Measurements from ENCODE around the gene TESK1. TPM values are rescaled to one million over a fixed set of nuclear protein-coding genes. Genes with fewer than 3 reads are reported as not detected.
A peak's percentile ranks its signal among the peaks of the same experiment; 100 is the strongest.
"Not testable (repeated sequence)": the region's sequence is repeated elsewhere in the genome, so short reads cannot be mapped to it uniquely, and the experiment has no call there.

Gene TESK1
- total and polyA plus RNA-seq, 2 experiments from 2014 or later, result 6.8 to 10.7 TPM

GRCh38 chr9:35641478-35641877 lies 36.4 kb downstream of the TESK1 start:
- not testable (repeated sequence) for H2AFZ ChIP-seq; H4K20me1 ChIP-seq (replicated peaks; ENCODE audit: insufficient read depth); ATAC-seq; H3K36me3 Mint-ChIP-seq (ENCODE audit: low read depth); H3K4me2 ChIP-seq; H3K9me3 Mint-ChIP-seq; DNase-seq (ENCODE audit: low spot score); H3K9me2 ChIP-seq (ENCODE audit: insufficient read depth); H3K27ac Mint-ChIP-seq; H3K36me3 ChIP-seq (ENCODE audit: insufficient read depth); H3K4me3 Mint-ChIP-seq; H3K79me2 ChIP-seq (replicated peaks; ENCODE audit: insufficient read depth); H3K4me1 ChIP-seq (ENCODE audit: insufficient read depth); H3K4me3 ChIP-seq; H3K27ac ChIP-seq (ENCODE audit: low read depth); H3F3A ChIP-seq (replicated peaks; ENCODE audit: low read depth); H3K27me3 ChIP-seq (ENCODE audit: insufficient read depth); H3K4me1 Mint-ChIP-seq
- peaks cover 13% of the 10 kb centered on the region for H3K27me3 Mint-ChIP-seq (ENCODE audit: insufficient read depth, low read depth, poor library complexity)

- DNase-seq (ENCODE audit: low spot score) (no peak), ATAC-seq (no peak)
- Histone ChIP-seq H3K27me3 (ENCODE audit: insufficient read depth) (no peaks in the 10 kb centered on the region), H3K4me1 (ENCODE audit: insufficient read depth) (peaks cover 12% of the 10 kb centered on the region), H3K4me2 (no peak overlapping the region), H3K36me3 (ENCODE audit: insufficient read depth) (no peaks in the 10 kb centered on the region), H4K20me1 (replicated peaks; ENCODE audit: insufficient read depth) (no peaks in the 10 kb centered on the region), H3F3A (replicated peaks; ENCODE audit: low read depth) (peaks cover 14% of the 10 kb centered on the region; the same call in 1 of the 2 replicates), H3K27ac (ENCODE audit: low read depth) (no peak overlapping the region), H3K4me3 (no peak overlapping the region), H3K79me2 (replicated peaks; ENCODE audit: insufficient read depth) (no peaks in the 10 kb centered on the region), H2AFZ (no peak overlapping the region), H3K9me2 (ENCODE audit: insufficient read depth) (no peaks in the 10 kb centered on the region)
- no peak for TF ChIP-seq STAT1 (IDR thresholded peaks at IDR 0.05; ENCODE audit: unreplicated experiment)
- TF ChIP-seq ETS1 (IDR thresholded peaks at IDR 0.05), result no peak
- no peak for TF ChIP-seq ZNF331 (CRISPR knock-in tag; IDR thresholded peaks at IDR 0.05; ENCODE audit: low read depth)
- no peak for TF ChIP-seq ZNF114 (CRISPR knock-in tag; IDR thresholded peaks at IDR 0.05)
- TF ChIP-seq POLR2AphosphoS5 (IDR thresholded peaks at IDR 0.05; ENCODE audit: low read depth), result no peak
- H3K4me3 Mint-ChIP-seq, result no peak overlapping the region
- peaks cover 21% of the 10 kb centered on the region for H3K27me3 Mint-ChIP-seq (ENCODE audit: insufficient read depth, low read depth, poor library complexity)
- peaks cover 13% of the 10 kb centered on the region for H3K4me1 Mint-ChIP-seq
- H3K9me3 Mint-ChIP-seq, result peaks cover 7% of the 10 kb centered on the region
- H3K36me3 Mint-ChIP-seq (ENCODE audit: low read depth), result peaks cover 10% of the 10 kb centered on the region
- H3K27ac Mint-ChIP-seq, result no peak overlapping the region
Observed at GRCh38 chr9:35643046-35643445, 38.0 kb downstream of the TESK1 start.

- H3K4me2 ChIP-seq, result peak overlapping the region; percentile 97
- Mint-ChIP-seq H3K4me1 (peaks cover 39% of the 10 kb centered on the region), H3K4me3 (peak overlapping the region; percentile 83), H3K27me3 (ENCODE audit: insufficient read depth, low read depth, poor library complexity) (peaks cover 31% of the 10 kb centered on the region)
- H3K27ac Mint-ChIP-seq; H3K9me3 Mint-ChIP-seq; H3K79me2 ChIP-seq (replicated peaks; ENCODE audit: insufficient read depth); H3K27me3 ChIP-seq (ENCODE audit: insufficient read depth); H3K36me3 Mint-ChIP-seq (ENCODE audit: low read depth); H4K20me1 ChIP-seq (replicated peaks; ENCODE audit: insufficient read depth); H3K9me2 ChIP-seq (ENCODE audit: insufficient read depth); H3K36me3 ChIP-seq (ENCODE audit: insufficient read depth): not testable (repeated sequence)
- ATAC-seq (peak; percentile 2; the same call in 2 of the 3 replicates), DNase-seq (ENCODE audit: low spot score) (peak; percentile 30)
- peaks cover 34% of the 10 kb centered on the region for H3K4me1 ChIP-seq (ENCODE audit: insufficient read depth)
- H2AFZ ChIP-seq, result peak overlapping the region; percentile 99
- H3F3A ChIP-seq (replicated peaks; ENCODE audit: low read depth), result peaks cover 15% of the 10 kb centered on the region; the same call in 1 of the 2 replicates
- H3K27ac ChIP-seq (ENCODE audit: low read depth), result peak overlapping the region; percentile 87
- H3K4me3 ChIP-seq, result peak overlapping the region; percentile 95
Observed at GRCh38 chr9:35645736-35646135, 40.7 kb downstream of the TESK1 start.

- DNase-seq (ENCODE audit: low spot score) (peak; percentile 91), ATAC-seq (peak; percentile 72)
- peaks cover 38% of the 10 kb centered on the region for H3K4me1 ChIP-seq (ENCODE audit: insufficient read depth)
- H3K4me2 ChIP-seq, result peak overlapping the region; percentile 97
- Mint-ChIP-seq H3K4me3 (peak overlapping the region; percentile 83), H3K9me3 (peaks cover 3% of the 10 kb centered on the region), H3K4me1 (peaks cover 43% of the 10 kb centered on the region), H3K27me3 (ENCODE audit: insufficient read depth, low read depth, poor library complexity) (peaks cover 32% of the 10 kb centered on the region), H3K27ac (peak overlapping the region; percentile 80), H3K36me3 (ENCODE audit: low read depth) (peaks cover under 1% of the 10 kb centered on the region)
- peaks cover 15% of the 10 kb centered on the region; the same call in 1 of the 2 replicates for H3F3A ChIP-seq (replicated peaks; ENCODE audit: low read depth)
- peak overlapping the region; percentile 99 for H2AFZ ChIP-seq
- H3K36me3 ChIP-seq (ENCODE audit: insufficient read depth), result no peaks in the 10 kb centered on the region
- no peaks in the 10 kb centered on the region for H4K20me1 ChIP-seq (replicated peaks; ENCODE audit: insufficient read depth)
- no peaks in the 10 kb centered on the region for H3K27me3 ChIP-seq (ENCODE audit: insufficient read depth)
- H3K9me2 ChIP-seq (ENCODE audit: insufficient read depth), result no peaks in the 10 kb centered on the region
- peak overlapping the region; percentile 87 for H3K27ac ChIP-seq (ENCODE audit: low read depth)
- peak overlapping the region; percentile 95 for H3K4me3 ChIP-seq
- H3K79me2 ChIP-seq (replicated peaks; ENCODE audit: insufficient read depth), result no peaks in the 10 kb centered on the region
- no peak for TF ChIP-seq ZNF114 (CRISPR knock-in tag; IDR thresholded peaks at IDR 0.05)
- peak; percentile 18 to 33; a peak in 2 of 4 replicates for TF ChIP-seq CTCF (conservative IDR thresholded peaks at IDR 0.05; ENCODE audit: low read depth in 2 of 2)
- no peak for TF ChIP-seq STAT1 (IDR thresholded peaks at IDR 0.05; ENCODE audit: unreplicated experiment)
- TF ChIP-seq POLR2AphosphoS5 (IDR thresholded peaks at IDR 0.05; ENCODE audit: low read depth), result no peak
- no peak for TF ChIP-seq REST (IDR thresholded peaks at IDR 0.05; ENCODE audit: unreplicated experiment)
- TF ChIP-seq ZNF331 (CRISPR knock-in tag; IDR thresholded peaks at IDR 0.05; ENCODE audit: low read depth), result no peak
- no peak for TF ChIP-seq JUNB (IDR thresholded peaks at IDR 0.05; ENCODE audit: unreplicated experiment)
Observed at GRCh38 chr9:35646153-35646532, 41.1 kb downstream of the TESK1 start.
